Breast epithelium (tissue), 3 donors: ENCODE measurements around the gene NCOR1.
"Not testable (repeated sequence)": the region's sequence is repeated elsewhere in the genome, so short reads cannot be mapped to it uniquely, and the experiment has no call there.

Experiments
- POLR2A ChIP-seq: fragments of 450-650 bp; IDR thresholded peaks from one replicate; pipeline ENCODE4 v1.6.1; 2016; ENCODE audit warnings: antibody characterized with exemption, mild to moderate bottlenecking, moderate library complexity
- TF ChIP-seq, protein P1 (sequence below), 3 donors: fragments of 450-650 bp; IDR thresholded peaks; one replicate each; pipeline ENCODE4 v1.5.1; 2016 to 2017; ENCODE audit warnings: antibody characterized with exemption in 3 of 3, mild to moderate bottlenecking in 3 of 3, moderate library complexity in 3 of 3

DNA sequence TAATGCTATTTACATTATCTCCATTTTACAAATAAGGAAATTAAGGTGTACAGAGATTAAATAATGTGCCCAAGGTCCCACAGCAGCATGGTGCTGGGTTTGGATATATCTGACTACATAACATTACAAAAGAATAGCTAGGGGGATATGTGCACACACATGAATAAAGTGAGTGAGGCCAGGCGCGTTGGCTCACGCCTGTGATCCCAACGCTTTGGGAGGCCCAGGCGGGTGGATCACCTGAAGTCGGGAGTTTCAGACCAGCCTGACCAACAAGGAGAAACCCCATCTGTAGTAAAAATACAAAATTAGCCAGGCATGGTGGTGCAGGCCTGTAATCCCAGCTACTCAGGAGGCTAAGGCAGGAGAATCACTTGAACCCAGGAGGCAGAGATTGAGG, 10.6 kb downstream of the NCOR1 start:
- TF ChIP-seq, protein P1, sequence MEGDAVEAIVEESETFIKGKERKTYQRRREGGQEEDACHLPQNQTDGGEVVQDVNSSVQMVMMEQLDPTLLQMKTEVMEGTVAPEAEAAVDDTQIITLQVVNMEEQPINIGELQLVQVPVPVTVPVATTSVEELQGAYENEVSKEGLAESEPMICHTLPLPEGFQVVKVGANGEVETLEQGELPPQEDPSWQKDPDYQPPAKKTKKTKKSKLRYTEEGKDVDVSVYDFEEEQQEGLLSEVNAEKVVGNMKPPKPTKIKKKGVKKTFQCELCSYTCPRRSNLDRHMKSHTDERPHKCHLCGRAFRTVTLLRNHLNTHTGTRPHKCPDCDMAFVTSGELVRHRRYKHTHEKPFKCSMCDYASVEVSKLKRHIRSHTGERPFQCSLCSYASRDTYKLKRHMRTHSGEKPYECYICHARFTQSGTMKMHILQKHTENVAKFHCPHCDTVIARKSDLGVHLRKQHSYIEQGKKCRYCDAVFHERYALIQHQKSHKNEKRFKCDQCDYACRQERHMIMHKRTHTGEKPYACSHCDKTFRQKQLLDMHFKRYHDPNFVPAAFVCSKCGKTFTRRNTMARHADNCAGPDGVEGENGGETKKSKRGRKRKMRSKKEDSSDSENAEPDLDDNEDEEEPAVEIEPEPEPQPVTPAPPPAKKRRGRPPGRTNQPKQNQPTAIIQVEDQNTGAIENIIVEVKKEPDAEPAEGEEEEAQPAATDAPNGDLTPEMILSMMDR (IDR thresholded peaks at IDR 0.05), result not testable (repeated sequence)
- not testable (repeated sequence) for TF ChIP-seq POLR2A
